Ureter (tissue), 1 donor: Measurements from ENCODE around the gene MAGI2. TPM values are rescaled to one million over a fixed set of nuclear protein-coding genes. Genes with fewer than 3 reads are reported as not detected.

Source experiments
- DNase-seq: peaks from one replicate; pipeline ENCODE4 v3.0.0-alpha.2; 2020; ENCODE audit warnings: low spot score
- total RNA-seq: library from RNA; stranded (reverse); gene quantifications from one replicate; pipeline ENCODE4 v1.2.4, GENCODE V29; 2023
- donor health status: DM: yes; HTN: yes; CAD: no.

The MAGI2 gene
- total RNA-seq, 1 donor from 2014 or later = 25.3 TPM

DNA sequence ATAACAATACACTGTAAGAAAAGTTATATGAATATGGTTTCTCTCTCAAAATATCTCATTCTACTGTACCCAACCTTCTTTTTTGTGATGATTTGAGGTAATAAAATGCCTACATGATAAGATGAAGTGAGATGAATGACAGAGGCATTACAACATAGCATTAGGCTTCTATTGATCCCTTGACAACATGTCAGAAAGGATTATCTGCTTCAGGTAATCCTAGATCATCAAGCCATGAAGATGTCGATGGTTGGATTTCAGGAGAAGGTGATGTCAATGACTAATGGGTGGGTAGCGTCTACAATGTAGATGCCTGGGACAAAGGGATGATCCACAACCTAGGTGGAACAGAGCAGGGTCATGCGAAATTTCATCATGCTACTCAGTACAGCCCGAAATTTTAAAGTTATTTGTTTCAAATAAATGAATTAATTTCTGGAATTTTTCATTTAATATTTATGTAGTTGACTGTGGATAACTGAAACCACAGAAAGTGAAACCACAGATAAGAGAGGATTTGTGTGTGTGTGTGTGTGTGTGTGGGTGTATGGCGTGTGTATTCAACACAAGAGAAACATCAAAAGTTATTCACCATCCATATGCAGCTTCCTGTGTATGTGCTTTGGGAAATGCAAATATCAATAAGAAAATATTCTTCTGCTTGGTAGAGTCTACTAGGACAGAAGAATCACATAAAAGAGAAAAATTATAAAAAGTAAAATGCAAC lies 77.0 kb downstream of the MAGI2 start:
- no peak for DNase-seq

- DNase-seq = no peak
These were observed 92.3 kb downstream of the MAGI2 start for GRCh38 chr7:79361214-79361613.

GRCh38 chr7:79359827-79360226 lies 93.6 kb downstream of the MAGI2 start:
- DNase-seq = no peak

DNA sequence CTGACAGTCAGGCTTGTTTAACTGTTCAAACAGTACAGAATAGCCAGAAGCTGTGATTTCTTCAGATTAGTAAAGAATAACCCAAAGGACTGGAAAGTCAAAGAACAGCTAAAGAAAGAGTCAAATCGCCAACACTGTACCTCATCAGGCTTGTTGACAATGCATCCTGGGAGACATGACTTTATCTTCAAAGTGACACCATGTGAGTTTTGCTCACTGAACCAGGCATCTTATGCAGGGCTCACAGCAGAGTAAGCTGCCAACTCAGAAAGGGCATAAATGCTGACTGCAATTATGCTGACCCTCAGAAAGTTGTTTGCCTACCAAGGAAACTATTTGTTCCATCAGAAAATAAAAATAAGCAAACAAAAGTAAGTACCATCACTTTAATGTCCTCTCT lies 96.4 kb downstream of the MAGI2 start:
- DNase-seq = no peak

- DNase-seq = no peak
These were observed 99.6 kb downstream of the MAGI2 start for GRCh38 chr7:79353720-79354468.

DNA sequence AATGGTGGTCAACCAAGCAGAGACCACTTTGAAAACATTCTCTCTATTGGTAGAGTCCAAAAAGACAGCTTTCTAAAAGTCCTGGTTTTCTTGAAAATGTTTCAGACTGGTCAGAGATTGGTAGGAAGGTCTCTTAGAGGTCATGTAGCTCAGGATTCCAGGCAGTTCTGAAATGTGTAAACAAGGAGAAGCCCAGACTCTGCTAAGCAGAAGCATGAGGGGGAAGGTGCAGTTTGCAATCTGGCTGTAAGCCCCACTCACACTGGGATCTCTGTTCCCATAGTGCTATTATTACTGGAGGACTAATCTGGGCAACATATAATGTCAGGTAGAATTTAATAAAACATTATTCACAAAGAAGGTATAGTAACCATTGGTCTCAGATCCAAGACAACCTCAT lies 101.1 kb downstream of the MAGI2 start:
- no peak for DNase-seq

GRCh38 chr7:79347351-79347750 lies 106.1 kb downstream of the MAGI2 start:
- no peak for DNase-seq

DNA sequence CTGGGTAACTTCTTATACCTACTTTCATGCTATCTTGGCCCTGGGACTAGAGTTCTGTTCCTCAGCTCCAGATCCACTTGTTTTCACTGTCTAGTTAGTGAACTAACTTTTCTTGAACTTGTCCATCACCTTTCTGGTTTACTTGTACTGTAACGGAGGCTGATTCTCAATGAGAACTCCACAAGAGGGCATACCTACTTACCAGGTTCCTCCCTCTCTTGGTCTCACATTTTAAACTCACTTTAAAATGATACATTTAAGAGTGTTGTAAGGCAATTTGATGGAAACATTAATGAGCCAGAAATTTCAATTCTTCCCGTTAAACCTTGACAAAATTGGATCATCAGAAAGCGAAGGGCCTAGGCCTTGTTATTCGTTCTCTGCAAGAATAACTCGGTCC lies 111.6 kb downstream of the MAGI2 start:
- DNase-seq = no peak

GRCh38 chr7:79340212-79340611 lies 113.3 kb downstream of the MAGI2 start:
- no peak for DNase-seq

DNA sequence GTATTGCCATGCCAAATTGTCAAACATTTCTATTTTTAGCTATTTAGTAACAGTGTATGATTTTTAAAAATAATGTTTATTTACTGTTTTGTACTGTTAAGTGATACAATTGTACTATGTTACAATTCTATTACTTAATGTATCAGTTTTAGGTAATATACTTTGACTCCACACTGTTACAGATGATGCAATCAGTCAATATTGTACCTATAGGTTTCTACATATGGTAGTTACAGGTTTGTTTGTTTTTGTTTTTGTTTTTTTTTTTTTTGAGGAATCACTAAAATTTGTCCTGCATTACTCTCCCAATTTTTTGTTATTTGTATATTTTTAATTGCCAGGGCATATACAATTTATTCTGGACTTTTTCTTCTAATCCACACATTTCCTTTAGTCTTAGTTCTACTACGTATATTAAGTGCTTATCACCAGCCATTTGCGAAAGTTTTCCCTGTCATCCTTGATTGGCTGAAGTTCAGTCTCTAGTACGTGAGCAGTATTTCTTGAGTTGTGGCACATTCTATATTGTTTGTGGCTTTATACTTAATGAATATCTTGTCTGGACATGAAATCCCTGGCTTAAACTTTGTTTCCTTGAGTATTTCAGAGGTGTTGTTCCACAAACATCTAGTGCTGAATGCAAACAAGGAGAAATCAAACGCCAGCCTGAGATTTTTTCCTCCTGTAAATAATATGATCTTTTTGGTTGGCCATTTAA lies 114.1 kb downstream of the MAGI2 start:
- no peak for DNase-seq

DNA sequence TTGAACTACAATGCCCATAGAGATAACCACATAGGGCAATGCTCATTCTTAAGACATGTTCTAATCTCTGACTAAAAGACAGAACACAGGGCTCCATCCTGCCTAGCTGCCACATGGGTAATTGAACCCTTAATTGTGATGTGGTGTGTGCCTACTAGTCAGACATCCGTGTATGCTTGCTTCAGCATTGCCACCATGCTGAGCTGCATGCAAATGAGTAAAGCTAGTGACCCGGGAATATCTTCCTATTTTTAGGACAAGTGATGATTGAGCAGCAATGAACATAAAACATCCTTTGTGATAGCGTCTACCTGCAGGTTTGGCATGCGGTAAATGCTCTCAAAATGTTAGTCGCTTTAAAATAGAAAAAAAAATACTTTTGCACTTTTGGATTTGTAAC lies 115.8 kb downstream of the MAGI2 start:
- no peak for DNase-seq

DNA sequence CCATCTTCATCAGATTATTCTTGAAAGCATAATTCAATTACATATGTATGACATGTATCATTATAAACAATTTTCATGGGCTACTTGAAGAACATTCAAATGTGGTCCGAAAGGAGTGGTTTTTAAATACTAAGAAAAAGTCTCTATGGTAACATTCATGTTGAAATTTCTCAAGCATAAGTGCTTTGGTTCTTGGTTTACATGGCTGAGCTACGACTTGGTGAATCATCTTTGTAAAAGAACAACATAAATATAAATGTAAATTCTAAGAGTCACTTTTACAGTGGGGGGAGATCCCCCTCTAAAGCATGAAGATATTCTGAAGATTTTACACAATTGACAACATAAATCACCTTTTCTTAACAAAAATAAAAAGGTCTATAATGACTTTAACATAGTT lies 118.6 kb downstream of the MAGI2 start:
- DNase-seq = no peak

DNA sequence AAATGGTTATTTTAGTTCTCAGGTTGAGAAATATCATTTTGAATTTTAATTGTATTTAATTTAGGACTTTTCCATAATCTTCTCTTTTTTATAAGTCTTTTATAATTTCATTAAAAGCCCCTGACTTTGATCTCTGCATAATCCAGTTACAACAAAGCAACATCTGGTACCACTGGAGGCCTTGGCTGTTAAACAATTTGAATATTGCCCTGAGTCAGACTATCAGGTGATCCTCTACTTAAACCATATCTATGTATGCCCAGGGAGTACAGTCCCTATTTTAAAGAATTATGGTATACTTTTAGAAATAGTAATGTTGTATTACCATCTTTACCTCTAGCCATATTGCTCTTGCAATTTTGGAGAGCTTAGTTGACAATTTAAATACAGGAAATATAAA lies 119.1 kb downstream of the MAGI2 start:
- no peak for DNase-seq

GRCh38 chr7:79332091-79332490 lies 121.4 kb downstream of the MAGI2 start:
- DNase-seq = no peak

GRCh38 chr7:79329464-79329863 lies 124.0 kb downstream of the MAGI2 start:
- DNase-seq = no peak

- no peak for DNase-seq
These were observed 132.6 kb downstream of the MAGI2 start for GRCh38 chr7:79320741-79321473.

DNA sequence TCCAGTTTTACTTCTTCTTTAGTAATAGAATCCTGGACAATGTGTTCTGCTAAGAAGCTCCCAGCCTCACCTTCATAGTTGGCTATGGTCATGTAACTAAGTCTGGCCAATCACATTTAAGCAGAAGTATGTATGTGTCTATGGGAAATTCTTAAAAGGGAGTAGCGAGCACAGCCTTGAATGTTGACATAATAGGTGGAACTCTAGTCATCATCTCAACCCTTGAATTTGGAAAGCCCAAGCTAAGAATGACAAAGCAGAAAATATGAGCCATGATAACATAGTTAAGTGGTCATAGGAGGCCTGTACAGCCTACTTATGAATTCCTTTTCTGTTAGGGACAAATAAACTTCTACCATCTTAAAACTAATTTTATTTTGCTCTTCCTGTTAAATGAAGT lies 134.1 kb downstream of the MAGI2 start:
- no peak for DNase-seq

DNA sequence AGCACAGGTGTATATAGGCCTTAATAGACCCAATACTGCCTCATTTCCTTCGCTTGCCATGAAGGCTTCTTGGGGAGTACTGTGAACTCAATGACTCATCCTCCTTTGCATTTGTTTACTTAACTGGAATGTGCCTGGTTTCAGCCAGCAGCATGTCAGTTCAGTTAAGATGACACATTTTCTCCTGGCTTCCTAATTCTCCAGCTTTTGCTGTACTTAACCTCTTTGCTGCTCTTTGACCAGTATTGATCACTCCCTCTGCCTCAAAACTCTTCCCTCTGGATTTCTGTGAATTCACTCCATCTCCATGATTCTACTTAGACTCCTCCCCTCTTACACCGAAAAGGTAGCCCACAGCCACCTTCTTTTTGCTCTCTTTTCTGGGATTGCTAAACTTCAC lies 135.7 kb downstream of the MAGI2 start:
- no peak for DNase-seq

DNA sequence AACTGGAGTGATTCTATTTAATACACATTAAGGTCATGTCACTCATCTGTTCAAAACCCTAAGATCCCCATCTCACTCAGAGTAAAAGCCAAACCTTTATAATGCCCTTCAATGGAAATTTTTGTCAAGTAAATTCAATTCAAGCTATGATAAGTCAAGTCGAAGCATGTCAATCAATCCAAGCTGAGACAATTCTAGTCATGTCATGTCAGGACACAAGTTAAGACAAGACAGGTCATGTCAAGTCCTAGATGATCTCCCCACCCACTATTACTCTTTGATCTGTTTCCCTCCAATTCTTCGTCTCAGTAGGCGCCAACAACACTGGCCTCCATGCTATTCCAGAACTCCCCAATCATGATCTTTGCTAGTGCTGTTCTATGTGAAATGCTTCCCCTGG lies 141.4 kb downstream of the MAGI2 start:
- DNase-seq = no peak

DNA sequence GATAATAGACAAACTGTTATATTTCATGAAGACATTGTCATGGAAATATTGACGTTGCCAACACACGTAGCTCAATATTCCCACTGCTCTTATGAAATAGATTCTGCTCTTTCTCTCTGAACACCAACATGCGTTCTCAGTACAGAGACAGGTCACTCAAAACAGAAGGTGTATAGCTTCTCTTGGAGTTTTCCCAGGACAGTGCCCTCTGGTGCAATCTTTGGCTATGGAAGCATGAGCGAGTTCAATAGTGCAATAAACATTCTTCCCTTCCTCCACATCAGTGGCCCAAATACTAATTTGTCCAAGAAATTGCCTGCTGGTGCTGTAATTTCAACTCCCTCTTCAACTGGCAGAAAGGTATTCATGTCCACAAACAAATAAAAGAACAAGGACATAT lies 145.3 kb downstream of the MAGI2 start:
- no peak for DNase-seq

- no peak for DNase-seq
These were observed 146.1 kb downstream of the MAGI2 start for GRCh38 chr7:79307376-79307775.

GRCh38 chr7:79304711-79305110 lies 148.8 kb downstream of the MAGI2 start:
- DNase-seq = no peak
